ENCODE data around the gene FXYD6. TPM values are rescaled to one million over a fixed set of nuclear protein-coding genes. Genes with fewer than 3 reads are reported as not detected.

Gene FXYD6
- total and polyA plus RNA-seq, 8 donors, result 2.7 to 48.0 (median 8.9) TPM

- H3K27me3 ChIP-seq, result no peaks in the 10 kb centered on the region
- ATAC-seq (no peak), FAIRE-seq (no peak), DNase-seq (no peak)
- intact Hi-C loops (cut with DNase I), result no loop called here
- no peaks in the 10 kb centered on the region for H3K4me1 ChIP-seq
- TF ChIP-seq, protein P1, sequence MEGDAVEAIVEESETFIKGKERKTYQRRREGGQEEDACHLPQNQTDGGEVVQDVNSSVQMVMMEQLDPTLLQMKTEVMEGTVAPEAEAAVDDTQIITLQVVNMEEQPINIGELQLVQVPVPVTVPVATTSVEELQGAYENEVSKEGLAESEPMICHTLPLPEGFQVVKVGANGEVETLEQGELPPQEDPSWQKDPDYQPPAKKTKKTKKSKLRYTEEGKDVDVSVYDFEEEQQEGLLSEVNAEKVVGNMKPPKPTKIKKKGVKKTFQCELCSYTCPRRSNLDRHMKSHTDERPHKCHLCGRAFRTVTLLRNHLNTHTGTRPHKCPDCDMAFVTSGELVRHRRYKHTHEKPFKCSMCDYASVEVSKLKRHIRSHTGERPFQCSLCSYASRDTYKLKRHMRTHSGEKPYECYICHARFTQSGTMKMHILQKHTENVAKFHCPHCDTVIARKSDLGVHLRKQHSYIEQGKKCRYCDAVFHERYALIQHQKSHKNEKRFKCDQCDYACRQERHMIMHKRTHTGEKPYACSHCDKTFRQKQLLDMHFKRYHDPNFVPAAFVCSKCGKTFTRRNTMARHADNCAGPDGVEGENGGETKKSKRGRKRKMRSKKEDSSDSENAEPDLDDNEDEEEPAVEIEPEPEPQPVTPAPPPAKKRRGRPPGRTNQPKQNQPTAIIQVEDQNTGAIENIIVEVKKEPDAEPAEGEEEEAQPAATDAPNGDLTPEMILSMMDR (IDR thresholded peaks at IDR 0.05), result no peak
- no peaks in the 10 kb centered on the region for H3K36me3 ChIP-seq
- H3K9me3 ChIP-seq, result no peaks in the 10 kb centered on the region
- H3K4me3 ChIP-seq, result no peak overlapping the region
- WGBS, 2 donors, result 75 to 83% methylated on average over 11 of the region's 11 CpGs
- H3K27ac ChIP-seq, result no peak overlapping the region
Observed at GRCh38 chr11:117900720-117901440, 24.4 kb upstream of the FXYD6 start.

GRCh38 chr11:117900121-117900648 is 23.7 kb upstream of the FXYD6 start:
- H3K36me3 ChIP-seq, result no peaks in the 10 kb centered on the region
- H3K4me1 ChIP-seq, result no peaks in the 10 kb centered on the region
- 76 to 89% methylated on average over 4 of the region's 4 CpGs for WGBS, 2 donors
- peak in 1 of 4 donors; percentile 46 for ATAC-seq
- H3K27ac ChIP-seq, result no peak overlapping the region
- no peak for FAIRE-seq
- H3K9me3 ChIP-seq, result no peaks in the 10 kb centered on the region
- H3K4me3 ChIP-seq, result no peak overlapping the region
- TF ChIP-seq, protein P1 (IDR thresholded peaks at IDR 0.05), result no peak
- intact Hi-C loops (cut with DNase I), result no loop called here
- H3K27me3 ChIP-seq, result no peaks in the 10 kb centered on the region
- DNase-seq, result no peak

- no peak for DNase-seq
- Histone ChIP-seq H3K4me3 (no peak overlapping the region), H3K4me1 (no peaks in the 10 kb centered on the region), H3K9me3 (no peaks in the 10 kb centered on the region), H3K27ac (no peak overlapping the region), H3K27me3 (no peaks in the 10 kb centered on the region), H3K36me3 (no peaks in the 10 kb centered on the region)
- TF ChIP-seq, protein P1 (IDR thresholded peaks at IDR 0.05), result no peak
- WGBS, 2 donors, result 76 to 79% methylated on average over 4 of the region's 4 CpGs
- intact Hi-C loops (cut with DNase I), result no loop called here
- FAIRE-seq, result no peak
- no peak for ATAC-seq
Observed at GRCh38 chr11:117898059-117898458, 21.6 kb upstream of the FXYD6 start.

GRCh38 chr11:117892651-117893050 is 16.2 kb upstream of the FXYD6 start:
- no peak overlapping the region for H3K27ac ChIP-seq
- no peaks in the 10 kb centered on the region for H3K9me3 ChIP-seq
- DNase-seq (no peak), FAIRE-seq (no peak), ATAC-seq (no peak)
- TF ChIP-seq, protein P1 (IDR thresholded peaks at IDR 0.05), result no peak
- no peaks in the 10 kb centered on the region for H3K4me1 ChIP-seq
- H3K27me3 ChIP-seq, result no peaks in the 10 kb centered on the region
- no peak overlapping the region for H3K4me3 ChIP-seq
- intact Hi-C loops (cut with DNase I), result no loop called here
- no peaks in the 10 kb centered on the region for H3K36me3 ChIP-seq
- 90 to 92% methylated on average over 3 of the region's 3 CpGs for WGBS, 2 donors

DNA sequence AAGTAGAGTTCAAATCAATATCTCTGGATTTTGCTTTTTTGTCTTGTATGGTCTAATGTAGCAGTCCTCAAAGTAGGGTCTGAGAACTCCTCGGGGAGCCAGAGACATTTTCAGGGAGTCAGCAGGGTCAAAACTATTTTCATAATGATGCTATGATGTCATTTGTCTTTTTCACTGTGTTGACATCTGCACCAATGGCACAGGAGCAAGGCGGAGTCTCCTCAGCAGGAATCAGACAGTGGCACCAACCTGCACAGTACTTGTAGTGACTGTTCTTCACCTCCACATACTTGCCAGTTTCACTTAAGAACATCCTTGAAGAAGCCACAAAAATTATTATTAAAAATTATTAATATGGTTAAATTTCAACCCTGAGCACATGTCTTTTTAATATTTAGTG is 14.9 kb upstream of the FXYD6 start:
- H3K27ac ChIP-seq, result no peak overlapping the region
- H3K36me3 ChIP-seq, result no peaks in the 10 kb centered on the region
- no peaks in the 10 kb centered on the region for H3K9me3 ChIP-seq
- FAIRE-seq (no peak), DNase-seq (no peak), ATAC-seq (no peak)
- WGBS, 2 donors, result 43 to 79% methylated on average over 2 of the region's 2 CpGs
- H3K4me3 ChIP-seq, result no peak overlapping the region
- H3K4me1 ChIP-seq, result no peaks in the 10 kb centered on the region
- no peaks in the 10 kb centered on the region for H3K27me3 ChIP-seq
- intact Hi-C loops (cut with DNase I), result no loop called here
- TF ChIP-seq, protein P1 (IDR thresholded peaks at IDR 0.05), result no peak
